Smooth muscle cell of the brain vasculature (primary cell): ENCODE measurements around the gene TPX2.

Experiments
- DNase-seq: peaks from one replicate; pipeline ENCODE4 v3.0.0-alpha.2; 2012; ENCODE audit warnings: low read depth, low spot score

The TPX2 gene

GRCh38 chr20:31705598-31706597 is 33.2 kb upstream of the TPX2 start:
- DNase-seq = no peak

GRCh38 chr20:31706607-31707257 is 32.4 kb upstream of the TPX2 start:
- DNase-seq = no peak

GRCh38 chr20:31707258-31707615 is 31.9 kb upstream of the TPX2 start:
- DNase-seq = no peak

GRCh38 chr20:31707994-31708735 is 30.9 kb upstream of the TPX2 start:
- no peak for DNase-seq

GRCh38 chr20:31708736-31709534 is 30.2 kb upstream of the TPX2 start:
- DNase-seq = no peak

GRCh38 chr20:31709939-31710338 is 29.2 kb upstream of the TPX2 start:
- no peak for DNase-seq

- DNase-seq = no peak
Measured at GRCh38 chr20:31710423-31711108, 28.5 kb upstream of the TPX2 start.

- no peak for DNase-seq
Measured at GRCh38 chr20:31711179-31712111, 27.6 kb upstream of the TPX2 start.

GRCh38 chr20:31712112-31712553 is 27.0 kb upstream of the TPX2 start:
- DNase-seq = no peak

GRCh38 chr20:31712564-31713311 is 26.4 kb upstream of the TPX2 start:
- DNase-seq = peak; percentile 33

GRCh38 chr20:31713312-31714273 is 25.5 kb upstream of the TPX2 start:
- DNase-seq = peak; percentile 52

- DNase-seq = no peak
Measured at GRCh38 chr20:31715766-31716165, 23.3 kb upstream of the TPX2 start.

GRCh38 chr20:31716351-31716750 is 22.7 kb upstream of the TPX2 start:
- DNase-seq = no peak

GRCh38 chr20:31716818-31717477 is 22.1 kb upstream of the TPX2 start:
- no peak for DNase-seq

GRCh38 chr20:31717478-31718201 is 21.4 kb upstream of the TPX2 start:
- no peak for DNase-seq

- no peak for DNase-seq
Measured at GRCh38 chr20:31718952-31719643, 20.0 kb upstream of the TPX2 start.
